Upper lobe of left lung (tissue), 4 donors: ENCODE data around the gene MBOAT1.

Experiments used
- EP300 ChIP-seq, 4 donors: sonication (generic); formaldehyde crosslinking; IDR thresholded peaks; one replicate each; pipeline ENCODE4 v1.5.1; 2017; ENCODE audit warnings: antibody characterized with exemption in 4 of 4, control low read depth in 2 of 4
- POLR2A ChIP-seq, 4 donors: fragments of 450-650 bp; IDR thresholded peaks; one replicate each; pipeline ENCODE4 v1.5.1; 2016 to 2017; ENCODE audit warnings: antibody characterized with exemption in 4 of 4, mild to moderate bottlenecking in 2 of 4

DNA sequence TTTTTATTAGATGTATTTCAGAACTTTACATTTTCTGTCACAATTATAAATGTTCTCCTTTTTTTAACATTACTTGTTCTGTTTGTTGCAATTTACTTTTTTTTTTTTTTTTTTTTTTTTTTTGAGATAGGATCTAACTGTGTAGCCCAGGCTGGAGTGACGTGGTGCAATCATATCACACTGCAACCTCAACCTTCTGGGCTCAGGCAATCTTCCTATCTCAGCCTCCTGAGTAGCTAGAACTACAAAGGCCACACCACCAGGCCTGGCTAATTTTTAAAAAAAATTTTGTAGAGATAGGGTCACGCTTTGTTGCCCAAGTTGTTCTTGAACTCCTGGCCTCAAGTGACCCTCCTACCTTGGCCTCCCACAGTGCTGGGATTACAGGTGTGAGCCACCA is 15.1 kb upstream of the MBOAT1 start:
- TF ChIP-seq POLR2A (IDR thresholded peaks at IDR 0.05) (no peak), EP300 (IDR thresholded peaks at IDR 0.05) (no peak)
